NCI-H146 (cell line): ENCODE data around the gene RNF144A.
"Not testable (repeated sequence)": the region's sequence is repeated elsewhere in the genome, so short reads cannot be mapped to it uniquely, and the experiment has no call there.

Experiments
- DNase-seq: peaks from one replicate; lab custom pipeline; 2025; lab: John Stamatoyannopoulos, UW

Gene RNF144A

DNA sequence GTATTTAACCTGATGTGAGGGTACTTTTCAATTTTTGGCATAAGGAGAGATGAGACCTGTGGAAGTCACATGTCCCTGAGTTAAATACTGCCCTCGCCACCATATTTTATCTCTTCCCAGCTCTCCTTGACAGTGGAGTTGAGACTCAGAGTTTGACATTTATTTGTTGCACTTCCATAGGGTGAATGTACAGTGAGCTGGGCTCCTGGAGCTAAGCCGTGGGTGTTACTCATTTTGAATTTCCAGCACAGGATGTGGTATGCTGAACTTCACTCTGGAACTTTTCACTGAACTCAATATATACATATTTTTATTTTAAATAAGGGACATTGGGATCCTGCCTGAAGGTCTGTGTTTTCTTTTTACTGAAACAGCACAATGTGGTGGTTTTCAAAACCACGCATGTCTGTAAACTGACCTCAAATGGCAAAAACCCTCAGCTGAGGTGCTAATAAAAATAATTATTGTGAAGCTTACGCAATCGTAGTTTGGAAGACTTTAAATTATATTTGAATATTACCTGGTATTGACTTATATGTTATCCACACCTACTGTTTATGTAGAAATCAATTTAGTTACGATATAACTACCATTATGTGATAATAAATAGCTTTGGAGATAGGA, 12.1 kb downstream of the RNF144A start:
- DNase-seq: no peak

DNA sequence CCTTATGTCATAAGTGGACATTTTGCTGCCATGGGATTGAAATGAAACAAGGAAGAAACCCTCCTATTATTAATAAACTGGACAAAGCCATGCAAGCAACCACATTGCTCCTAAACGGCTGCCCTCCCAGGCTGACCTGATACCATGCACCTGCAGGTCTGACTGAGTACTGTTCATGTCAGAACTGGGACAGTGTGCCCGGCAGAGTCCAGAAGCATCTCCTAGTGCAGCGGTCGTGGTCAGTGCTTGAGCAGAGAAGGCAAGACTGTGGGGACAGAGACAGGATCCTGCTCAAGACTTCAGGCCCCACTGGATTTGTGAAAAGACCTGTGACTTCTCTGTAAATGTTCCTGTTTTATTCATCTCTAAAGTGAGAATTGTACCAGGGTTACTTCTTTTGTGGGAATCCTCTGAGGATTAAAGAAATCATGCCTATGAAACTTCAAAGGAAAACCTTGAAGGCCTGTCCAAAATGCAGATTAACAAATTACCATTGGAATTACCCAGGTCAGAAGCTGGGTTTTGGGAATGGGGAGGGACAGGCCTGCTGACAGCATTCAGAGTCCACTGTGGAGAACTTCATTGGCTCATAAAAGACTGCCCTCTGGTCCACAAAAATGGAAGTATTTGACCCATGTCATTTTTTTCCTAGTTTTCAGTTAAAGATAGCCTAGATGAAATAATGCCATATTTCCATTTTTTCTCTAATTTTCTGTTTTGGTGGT, 13.9 kb downstream of the RNF144A start:
- no peak for DNase-seq

DNA sequence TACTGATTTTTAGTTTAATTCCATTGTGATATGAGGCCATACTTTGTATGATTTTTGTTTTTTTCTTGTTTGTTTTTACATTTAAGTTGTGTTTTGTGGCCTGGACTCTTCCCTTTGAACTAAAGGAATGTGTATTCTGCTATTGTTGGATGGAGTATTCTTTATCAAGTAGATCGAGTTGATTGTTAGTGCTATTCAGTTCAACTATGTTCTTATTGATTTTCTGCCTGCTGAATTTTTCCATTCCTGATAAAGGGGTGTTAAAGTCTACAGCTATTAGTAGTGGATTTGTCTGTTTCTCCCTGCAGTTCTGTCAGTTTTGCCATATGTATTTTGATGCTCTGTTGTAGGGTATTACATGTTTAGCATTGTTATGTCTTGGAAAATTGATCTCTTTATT, 14.5 kb downstream of the RNF144A start:
- DNase-seq: no peak

DNA sequence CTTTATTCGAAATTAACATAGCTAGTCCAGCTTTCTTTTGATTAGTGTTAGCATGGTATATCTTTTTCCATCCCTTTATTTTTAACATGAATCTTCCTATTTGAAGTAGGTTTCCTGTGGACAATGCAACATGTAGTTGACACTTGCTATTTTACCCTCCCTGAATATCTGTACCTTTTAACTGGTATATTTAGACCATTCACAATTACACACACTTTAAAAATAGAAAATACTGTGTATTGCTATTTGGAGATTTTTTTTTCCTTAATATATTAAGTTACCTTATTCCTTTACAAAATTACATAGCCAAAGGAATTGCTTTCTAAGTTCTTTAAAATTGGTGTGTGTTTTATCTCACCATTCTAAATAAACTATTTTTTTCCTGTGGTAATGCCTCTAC, 15.0 kb downstream of the RNF144A start:
- DNase-seq: no peak

DNA sequence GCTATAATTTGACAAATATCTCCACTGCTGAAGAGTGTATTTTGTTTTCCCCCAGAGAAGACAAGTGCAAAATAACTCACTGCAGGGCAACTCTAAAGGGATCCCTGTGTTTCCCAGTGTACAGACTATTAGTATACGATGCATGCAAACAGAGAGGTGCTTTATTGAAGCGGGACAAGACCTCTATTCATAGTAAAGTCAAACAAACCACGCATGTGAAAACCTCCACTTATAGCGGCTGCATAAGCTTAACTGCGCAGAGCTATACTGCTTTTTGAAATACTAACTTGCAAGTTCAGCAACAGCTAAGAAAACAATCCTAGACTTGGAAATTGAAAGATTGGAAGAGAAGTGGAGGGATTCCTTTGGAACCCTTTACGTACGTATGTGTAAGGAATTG, 15.6 kb downstream of the RNF144A start:
- no peak for DNase-seq

DNA sequence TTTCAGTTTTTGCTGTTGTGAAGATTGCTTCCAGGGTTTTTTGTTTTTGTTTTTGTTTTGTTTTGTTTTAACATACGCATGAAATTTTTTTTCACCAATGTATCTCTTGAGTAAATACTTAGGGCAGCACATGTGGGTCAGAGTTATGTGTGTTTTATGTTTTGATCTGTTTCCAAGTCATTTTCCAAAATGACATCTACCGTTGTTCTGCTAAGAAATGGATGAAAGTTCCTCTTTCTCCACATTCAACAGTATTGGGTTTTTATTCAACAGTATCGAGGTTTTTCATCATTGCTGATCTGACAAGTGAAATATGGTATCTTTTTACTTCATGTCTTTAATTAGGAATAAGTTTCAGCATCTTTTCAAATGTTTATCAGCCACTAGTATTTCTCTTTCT, 16.7 kb downstream of the RNF144A start:
- no peak for DNase-seq

DNA sequence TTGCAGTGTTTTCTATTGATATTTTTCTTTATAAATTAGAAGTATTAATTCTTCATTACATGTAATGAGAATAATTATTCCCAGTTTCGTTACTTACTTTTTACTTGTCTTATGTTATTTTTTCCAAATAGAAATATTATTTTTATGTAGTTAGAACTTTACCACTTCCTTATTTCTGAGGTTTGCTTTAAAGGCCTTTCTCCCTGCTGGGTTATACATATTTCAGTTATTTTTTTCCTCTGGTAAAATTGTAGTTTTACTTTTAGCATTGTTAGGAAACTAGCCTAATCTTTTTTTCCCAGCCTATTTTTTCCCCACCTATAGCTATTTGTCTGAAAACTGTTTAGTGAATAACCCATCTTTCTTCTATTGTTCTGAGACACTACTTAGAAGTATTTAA, 17.1 kb downstream of the RNF144A start:
- DNase-seq: no peak

DNA sequence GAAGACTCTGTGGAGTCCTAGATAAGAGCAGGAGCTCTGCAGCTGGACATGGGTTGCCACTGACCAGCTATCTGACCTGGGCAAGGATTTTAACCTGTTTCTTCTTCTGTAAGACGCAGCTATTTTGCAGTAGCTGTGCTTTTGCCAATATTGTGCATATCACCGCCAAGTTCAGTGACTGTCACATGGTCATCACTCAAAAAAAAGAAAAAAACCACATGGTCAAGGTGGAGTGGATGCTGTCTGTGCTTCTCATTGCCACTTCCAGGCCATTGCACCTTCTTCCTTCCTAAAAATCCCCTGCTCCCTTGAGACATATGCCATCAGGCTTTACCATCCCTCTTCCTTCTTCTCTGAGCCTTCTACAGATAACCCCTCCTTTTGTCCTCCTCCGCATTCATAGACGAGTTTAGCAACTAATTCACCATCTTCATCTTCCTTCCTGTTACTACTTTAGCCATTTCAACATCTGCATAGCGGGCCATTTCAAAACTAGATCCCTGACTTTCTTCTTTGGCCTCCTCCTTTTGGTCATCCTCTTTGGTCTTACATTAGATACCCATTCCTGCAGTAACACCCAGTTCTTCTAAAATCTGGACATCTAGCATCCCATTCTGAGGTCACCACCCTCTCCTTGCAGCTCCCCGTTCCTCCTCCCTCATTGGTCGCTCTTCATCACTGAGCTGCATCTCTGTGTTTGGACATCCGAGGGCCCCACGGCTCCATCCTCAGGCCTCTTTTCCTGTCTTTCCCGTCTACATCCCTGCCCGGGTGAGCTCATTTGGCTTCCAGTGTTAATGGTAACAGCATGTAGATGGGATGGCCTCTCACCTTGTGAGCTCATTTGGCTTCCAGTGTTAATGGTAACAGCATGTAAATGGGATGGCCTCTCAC, 17.8 kb downstream of the RNF144A start:
- DNase-seq: no peak

DNA sequence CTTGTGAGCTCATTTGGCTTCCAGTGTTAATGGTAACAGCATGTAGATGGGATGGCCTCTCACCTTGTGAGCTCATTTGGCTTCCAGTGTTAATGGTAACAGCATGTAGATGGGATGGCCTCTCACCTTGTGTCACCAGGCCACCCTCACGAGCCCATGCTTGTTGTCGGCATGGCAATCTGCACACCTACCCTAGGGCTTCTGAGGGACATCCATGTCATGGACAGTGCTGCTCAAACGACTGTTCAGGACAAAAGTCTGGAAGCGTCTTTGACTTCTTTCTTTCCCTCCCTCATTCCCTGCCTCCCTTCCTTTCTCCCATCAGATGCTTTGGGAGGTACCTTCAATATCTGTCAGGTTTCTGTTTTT, 18.4 kb downstream of the RNF144A start:
- DNase-seq: not testable (repeated sequence)

DNA sequence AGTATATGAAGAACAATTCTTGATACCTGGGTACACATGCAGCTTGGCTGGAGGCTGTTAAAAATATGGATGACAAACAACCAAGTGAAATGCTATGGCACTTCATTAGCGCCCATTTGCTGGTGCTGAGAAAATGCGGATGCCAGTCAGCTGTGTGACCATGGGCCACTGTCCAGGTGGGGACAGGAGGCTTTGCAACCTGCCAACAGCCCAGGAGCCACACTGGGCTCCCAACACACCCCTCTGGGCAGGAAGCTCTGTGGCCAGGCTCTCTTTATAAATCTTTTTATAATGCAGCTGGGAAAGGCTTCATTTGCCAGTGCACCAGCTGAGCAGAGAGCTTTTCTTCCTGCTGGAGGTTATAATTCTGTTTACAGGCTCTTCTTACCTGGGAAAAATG, 19.9 kb downstream of the RNF144A start:
- peak; percentile 13 for DNase-seq

DNA sequence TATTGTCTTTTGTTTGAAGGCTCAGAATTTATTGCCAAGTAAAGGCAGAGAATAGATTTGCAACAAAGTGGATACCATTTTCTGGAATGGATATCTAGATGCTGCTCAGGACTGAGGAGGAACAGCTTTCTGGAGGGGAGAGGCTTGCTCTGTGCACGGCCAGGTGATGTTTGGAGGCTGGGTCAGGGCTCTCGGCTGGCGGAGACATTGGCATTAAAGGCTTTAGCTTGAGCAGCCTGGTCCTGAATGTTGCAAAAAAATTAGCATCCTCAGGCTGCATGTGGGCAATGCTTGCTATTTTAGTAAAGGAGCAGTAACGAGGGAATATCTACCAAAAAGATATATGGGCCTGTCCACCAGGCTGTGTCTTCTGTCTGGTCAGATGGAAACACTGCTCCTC, 20.4 kb downstream of the RNF144A start:
- no peak for DNase-seq

DNA sequence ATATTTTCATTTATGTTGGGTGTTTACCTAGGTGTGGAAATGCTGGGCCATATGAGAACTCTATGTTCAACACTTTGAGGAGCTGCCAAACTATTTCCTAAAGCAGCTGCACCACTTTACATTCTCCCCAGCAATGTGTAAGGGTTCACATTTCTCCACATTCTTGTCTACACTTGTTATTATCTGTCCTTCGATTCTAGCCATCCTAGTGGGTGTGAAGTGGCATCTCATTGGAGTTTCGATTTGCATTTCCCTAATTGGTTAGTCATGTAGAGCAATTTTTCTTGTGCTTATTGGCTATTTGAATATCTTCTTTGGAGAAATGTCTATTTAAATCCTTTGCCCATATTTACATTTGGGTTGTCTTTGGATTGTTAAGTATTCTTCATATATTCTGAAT, 21.9 kb downstream of the RNF144A start:
- no peak for DNase-seq

DNA sequence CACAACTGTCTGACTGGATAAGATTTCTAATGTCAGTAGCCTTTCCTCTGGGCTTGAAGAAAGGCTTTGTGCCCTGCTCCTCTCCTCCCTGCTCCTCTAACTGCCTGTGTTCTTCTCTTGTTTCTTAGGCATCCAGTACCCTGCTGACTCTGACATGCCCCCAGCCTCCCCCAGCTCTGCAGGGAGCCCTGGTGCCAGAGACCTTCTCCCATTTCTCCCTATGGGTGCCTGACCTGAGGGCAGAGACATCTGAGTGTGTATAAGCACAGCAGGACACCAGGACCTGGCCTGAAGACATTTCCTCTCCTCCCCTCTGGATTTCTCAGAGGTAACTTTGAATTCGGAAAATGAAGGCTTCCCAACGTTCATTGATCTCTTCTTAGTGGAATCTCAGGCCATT, 23.6 kb downstream of the RNF144A start:
- DNase-seq: peak; percentile 67

DNA sequence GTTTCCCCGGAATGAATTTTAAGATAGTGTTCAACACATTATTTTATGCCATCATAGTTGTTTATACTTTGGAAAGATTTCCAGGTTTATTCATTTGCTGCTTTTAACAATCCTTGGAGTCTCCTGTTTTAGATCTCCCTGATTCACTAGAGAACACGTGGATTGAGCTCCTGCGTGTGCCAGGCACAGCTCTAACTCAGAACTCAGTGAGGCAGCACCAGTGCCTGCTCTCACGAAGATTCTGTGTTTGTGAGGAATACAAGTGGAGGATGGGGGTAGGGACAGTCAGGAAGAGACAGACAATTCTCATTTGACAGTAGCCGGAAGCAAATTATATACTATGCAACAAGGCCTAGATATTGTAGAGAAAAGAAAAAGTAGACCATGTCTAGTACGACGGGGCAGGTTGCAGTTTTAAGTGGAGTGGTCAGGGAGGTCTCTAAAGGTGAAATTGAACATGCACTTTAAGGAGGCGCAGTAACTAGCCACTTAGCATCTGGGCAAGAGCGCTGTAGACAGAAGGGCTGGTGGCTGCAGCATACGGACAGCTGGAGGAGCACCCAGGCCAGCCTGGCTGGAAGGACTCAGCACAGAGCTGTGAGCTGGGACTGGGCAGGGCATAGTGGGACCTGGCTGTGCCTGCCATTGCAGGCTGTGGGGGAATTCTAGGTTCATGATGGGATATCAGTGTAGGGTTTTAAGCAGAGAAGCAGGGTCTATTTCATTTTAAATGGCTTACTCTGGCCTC, 24.3 kb downstream of the RNF144A start:
- no peak for DNase-seq

DNA sequence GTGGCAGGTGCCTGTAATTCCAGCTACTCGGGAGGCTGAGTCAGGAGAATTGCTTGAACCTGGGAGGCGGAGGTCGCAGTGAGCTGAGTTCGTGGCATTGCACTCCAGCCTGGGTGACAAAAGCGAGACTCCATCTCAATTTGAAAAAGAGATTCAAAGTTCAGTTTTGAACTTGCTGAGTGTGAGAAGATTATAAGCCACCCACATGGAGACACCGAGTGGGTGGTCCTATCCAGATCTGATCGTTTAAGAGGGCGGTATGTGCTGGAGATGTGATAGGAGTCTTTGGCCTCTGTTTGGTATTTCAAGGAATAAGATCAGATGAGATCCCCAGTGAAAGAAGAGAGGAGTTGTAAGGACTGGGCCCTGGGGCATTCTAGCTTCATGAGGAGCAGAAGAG, 25.6 kb downstream of the RNF144A start:
- DNase-seq: no peak

DNA sequence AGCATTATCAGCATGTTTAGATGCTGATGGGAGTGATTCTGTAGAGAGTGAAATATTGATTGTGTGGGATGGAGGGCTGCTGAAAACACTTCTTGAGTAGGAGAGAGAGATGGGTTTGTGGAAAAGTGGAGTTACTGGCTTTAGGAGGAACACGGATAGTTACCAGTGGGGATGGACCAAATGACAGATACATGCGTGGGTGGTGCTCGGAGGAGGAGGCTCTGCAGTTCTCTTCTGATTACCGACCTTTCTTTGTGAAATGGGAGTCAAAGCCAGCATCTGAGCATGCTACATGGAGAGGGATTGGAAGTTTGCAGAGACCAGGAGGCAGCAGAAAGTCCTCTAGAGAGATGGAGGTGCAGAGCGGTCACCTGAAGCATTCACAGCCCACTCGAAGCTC, 26.3 kb downstream of the RNF144A start:
- DNase-seq: no peak

DNA sequence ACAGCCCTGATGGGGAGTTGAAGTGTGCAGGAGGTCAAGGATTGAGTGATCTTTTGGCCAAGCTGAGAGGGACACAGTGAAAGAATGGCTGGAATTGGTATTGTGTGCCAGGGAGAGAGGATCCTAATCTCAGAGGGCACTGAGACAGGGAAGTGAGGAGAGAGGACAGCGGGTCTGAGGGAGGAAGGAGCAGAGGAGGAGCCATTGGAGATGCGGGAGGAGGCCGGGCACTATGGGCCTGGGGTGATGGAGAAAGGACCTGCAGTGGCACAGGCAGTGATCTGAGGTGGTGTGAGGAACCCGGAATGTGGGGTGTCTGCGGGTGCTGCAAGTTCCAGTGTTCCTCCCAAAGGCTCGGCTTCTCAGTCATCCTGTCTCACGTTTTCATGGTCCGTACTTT, 26.8 kb downstream of the RNF144A start:
- DNase-seq: no peak

DNA sequence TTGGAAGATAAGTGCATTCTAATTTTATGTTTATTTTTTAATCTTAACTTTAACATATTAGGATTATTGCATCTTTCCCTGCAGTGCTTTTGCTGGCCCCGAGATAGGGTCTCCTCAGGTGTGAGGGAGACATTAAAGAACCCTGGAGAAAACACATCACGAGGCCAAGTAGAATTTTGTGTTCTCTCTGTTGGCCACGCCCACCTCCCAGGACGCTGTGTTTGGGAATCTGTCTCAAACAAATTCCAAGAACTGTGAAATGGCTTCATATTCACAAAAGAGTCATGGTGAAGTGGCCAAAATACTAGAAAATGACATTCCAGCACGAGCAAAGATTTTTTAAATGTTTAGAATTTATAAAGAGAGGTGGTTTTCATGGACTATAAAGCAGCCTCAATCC, 27.3 kb downstream of the RNF144A start:
- no peak for DNase-seq

DNA sequence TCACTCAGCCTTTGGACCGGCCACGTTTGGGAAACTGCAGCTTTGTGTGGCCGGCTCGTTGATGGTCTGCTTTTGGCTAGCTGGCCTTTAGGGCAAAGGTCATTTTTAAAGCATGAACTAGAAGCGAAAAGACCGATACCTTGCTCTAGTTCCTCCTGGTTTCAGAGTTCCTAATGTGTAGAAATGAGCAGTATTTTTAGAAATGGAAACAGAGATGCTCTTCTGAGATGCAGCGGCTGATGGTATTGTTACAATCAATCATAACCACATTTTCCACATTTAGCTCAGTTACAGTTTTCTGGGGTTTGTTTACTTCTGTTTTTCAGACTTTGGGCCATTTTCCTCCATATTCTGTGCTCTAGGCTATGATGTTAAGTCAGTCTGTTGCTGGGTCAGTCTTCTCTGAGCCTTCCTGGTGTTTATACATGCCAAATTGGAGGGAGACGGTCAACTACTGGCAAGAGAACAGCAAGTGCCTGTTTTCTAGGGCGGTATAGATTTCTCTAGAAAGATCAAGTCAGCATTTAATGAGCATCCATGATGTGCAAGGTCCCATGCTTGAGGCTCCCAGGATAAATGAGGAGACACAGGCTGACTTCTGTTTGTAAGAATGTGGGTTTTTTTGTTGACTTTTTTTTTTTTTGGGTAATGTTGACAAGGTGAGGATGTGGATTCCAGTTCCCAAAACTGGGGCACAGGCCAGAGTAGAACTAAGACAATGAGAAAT, 28.0 kb downstream of the RNF144A start:
- DNase-seq: no peak

DNA sequence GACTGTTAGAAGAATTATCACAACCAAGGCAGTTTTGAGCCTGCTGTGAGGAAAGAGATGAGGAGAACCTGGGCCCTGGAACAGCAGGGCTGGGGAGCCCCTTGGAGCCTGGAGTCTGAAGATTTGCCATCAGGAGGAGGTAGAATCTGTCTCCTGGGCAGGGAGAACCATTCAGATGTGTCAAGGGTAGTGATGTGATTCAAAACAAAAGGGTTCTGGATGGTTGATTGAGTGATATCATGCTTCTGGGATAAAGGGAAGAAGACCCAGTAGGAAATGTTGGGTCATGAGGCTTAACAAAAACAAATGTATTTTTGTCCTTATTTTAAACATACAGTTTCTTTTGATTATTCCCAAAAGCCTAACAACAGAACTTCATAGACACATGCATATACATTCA, 28.6 kb downstream of the RNF144A start:
- DNase-seq: no peak

DNA sequence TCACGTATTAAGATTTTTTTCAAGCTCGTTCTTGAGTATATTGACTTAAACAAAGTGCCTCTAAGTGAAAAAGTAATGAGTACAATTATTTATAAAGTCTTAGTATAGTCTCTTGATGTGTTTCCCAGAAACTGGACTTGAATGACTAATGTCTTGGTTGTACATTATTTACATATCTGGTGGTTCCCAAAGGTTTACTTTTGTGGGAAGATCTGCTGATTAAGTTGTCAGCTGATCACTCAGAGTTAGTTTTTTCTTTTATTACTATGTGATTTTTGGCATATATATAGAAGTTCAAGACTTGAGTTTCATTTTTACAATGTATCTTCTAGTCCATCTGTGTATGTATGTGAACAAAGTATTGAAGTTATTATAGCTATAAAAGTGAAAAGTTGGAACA, 29.5 kb downstream of the RNF144A start:
- DNase-seq: no peak
